ENCODE results near the gene TMPRSS11D.

Gene TMPRSS11D

GRCh38 chr4:67885762-67886161, 2.0 kb upstream of the TMPRSS11D start:
- DNase-seq = peak; percentile 95

DNA sequence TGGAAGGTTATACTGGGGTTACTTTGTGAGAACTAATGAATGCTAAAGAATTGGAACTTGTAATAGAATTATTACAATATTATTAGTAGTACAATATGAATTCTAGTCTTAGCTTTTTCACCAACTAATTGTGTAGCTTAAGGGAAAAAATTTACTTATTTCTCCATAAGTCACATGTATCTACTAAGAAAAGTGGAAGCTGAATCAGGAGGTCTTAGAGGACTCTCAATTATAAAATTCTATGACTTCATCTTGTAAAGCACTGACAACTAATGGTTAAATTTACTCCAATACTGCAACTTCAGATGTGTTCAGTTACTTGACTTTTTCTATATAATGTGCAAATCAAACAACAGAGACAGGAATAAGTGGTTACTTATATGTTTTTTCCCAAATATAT, 899 bp upstream of the TMPRSS11D start:
- DNase-seq = no peak

- DNase-seq = no peak
Observed at GRCh38 chr4:67883458-67883857, 344 bp downstream of the TMPRSS11D start.

- DNase-seq = no peak
Observed at GRCh38 chr4:67880866-67881610, 2.8 kb downstream of the TMPRSS11D start.

GRCh38 chr4:67879486-67879885, 4.3 kb downstream of the TMPRSS11D start:
- no peak for DNase-seq

DNA sequence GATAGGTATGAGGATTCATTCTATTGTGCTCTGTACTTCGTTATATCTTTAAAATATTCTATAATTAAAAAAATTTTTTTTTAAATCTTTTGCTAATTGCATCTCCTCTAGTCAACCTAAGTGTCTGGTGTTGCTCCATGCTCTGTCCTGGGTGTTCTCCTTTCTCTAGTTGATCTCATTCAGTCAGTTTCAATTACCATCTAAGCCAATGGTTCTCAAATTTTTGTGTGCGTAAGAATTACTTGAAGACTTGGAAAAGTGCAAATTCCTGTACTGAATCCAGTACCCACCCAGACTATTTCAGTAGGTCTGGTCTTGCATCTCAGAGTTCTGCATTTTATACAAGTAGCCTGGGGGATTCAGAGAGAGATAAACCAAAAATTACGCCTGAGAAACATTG, 6.7 kb downstream of the TMPRSS11D start:
- DNase-seq = no peak

- DNase-seq = peak; percentile 63
Observed at GRCh38 chr4:67874986-67875385, 8.8 kb downstream of the TMPRSS11D start.

DNA sequence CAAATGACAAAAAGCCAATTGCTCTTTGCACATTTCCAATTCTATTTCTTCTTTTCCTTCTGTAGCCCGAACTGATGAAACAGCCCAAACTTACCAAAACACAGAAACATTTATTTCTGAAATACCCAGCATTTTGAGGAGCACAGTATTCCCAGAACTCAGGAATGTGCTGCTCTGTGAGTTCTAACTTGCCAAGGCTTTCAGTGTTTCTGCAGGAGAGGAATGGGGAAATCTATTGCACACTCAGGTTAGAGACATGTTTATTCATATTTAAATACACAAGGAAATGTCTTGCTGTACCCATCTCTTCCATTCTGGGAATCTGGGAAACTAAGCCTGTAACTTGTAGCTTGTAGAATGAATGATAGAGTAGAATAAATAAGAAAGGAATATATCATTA, 10.7 kb downstream of the TMPRSS11D start:
- no peak for DNase-seq

DNA sequence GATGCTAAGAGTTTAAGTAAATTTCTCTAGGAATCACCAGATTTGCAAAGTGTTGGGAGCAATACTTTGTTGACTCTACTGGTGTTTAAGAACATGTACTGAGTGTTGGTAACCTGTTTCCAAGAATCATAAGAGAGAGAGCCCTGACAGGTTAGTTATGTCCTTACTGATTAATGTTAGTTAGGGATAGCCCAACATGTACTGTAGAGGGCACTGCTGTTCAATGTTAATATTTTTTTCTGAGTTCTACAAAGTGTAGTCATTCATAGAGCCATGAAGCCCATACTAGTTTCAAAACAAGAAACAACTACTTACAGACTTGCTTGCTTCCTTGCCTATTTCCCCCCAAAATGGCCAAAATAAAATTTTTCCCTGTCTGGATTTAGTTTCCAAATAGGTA, 11.9 kb downstream of the TMPRSS11D start:
- peak; percentile 56 for DNase-seq

DNA sequence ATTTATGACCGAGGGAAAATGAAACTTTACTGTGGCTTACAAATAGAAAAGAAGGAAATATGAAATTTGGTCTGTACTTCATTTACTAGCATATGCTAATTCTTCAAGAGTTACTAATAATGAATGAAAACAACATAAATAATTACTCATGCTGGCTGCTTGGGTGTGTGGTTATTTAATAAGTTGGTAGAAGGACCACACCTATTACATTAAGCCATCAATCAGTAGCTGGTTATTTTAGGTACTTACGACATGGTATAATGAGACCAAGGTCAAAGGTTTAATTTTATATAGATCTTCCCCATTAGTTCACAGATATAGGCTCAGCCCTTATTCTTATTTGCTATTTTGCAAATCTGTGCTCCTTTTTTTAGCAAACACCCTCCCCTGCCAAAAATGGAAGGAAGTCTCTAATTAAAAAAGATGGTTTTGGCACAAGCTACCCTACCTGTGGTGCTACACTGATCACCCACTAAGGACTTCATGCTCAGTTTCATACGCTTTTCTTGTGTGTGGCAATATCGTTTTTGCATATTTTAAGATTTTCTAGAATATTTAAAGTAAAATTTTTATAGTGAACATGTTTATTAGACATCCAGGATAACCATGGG, 14.1 kb downstream of the TMPRSS11D start:
- DNase-seq = no peak

DNA sequence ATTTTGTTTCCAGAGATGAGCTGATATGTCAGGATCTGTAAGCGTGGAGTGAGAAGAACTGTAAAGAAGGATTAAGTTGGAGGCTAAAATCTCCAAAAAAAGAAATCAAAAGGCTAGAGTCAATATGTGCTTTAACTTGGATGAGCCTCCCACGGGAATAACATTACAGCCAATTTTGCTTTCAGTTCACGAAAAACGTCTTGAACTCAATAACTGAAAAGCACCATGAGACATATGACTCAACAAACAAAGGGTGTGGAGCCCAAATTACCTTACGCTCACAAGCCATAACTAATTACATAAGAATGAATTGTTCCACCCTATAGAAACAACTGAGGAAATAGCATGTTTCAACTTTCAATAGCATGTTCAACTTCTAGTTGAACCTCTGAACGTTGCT, 22.3 kb downstream of the TMPRSS11D start:
- DNase-seq = no peak

- DNase-seq = no peak
Observed at GRCh38 chr4:67853336-67853735, 30.5 kb downstream of the TMPRSS11D start.

DNA sequence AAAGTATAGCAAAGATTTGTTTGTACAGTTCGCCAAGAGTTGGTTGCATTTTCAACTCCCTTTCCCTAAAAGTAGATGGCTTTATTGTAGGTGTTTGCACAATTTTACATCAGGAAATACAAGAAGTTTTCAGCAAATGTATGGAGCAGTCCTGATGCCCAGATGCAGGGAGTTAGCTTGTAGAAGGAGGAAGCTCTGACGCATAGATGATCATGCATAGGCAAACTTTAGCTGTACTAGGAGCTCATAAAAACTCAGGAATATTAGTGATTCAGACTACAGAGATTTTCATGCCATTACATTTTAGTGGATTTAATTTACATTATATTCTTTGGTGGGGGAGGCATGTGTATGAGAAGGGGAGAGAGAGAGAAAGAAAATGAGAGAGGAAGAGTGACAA, 62.9 kb downstream of the TMPRSS11D start:
- DNase-seq = no peak

DNA sequence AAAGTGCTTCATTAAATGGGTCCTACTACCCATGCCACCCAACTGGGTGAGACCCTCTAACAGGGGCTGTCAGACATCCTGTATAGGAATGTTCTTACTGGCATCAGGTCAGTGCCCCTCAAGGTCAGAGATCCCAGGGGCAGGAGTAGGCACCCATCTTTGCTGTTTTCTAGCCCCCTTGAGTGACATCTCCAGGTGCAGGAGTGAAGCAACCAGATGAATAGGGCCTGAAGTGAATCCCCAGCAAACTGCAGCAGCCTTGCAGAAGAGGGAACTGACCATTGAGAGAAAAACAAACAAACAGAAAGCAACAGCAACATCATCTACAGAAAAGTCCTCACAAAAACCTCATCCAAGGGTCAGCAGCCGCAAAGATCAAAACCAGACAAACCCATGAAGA, 73.8 kb downstream of the TMPRSS11D start:
- DNase-seq = no peak

DNA sequence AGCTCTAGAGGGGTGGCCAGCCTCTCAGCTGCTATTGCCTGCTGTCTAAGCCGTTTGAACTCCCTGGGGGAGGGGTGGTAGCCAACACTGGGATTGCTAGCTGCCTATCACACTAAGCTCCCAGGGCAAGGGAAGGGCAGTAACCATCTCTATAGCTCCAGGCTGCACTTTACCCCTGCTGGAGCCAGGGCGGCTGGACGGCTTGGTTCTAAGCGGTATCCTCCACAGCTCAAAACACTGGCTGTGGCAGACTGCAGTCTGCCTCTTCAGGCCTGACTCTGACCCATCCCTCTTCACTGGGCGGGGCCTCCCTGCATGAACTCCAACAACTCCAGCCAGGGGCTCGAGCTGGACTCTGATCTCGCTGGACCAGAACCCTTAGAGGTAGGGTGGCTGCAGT, 74.3 kb downstream of the TMPRSS11D start:
- DNase-seq = no peak

DNA sequence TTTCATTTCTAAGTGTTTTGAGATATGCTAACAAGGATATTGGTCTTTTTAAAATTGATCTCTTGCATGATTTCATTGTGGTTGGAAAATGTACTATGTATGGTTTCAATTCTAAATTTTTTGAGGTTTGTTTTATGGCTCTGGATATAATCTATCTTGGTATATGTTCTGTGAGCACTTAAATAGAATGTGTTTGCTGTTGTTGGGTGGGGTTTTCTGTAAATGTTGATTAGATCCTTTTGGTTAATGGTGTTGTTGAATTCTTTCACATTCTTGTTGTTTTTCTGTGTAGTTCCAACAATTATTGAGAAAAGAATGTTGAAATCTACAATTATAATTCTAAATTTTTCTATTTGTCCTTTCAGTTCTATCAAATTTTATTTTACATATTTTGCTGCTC, 87.0 kb downstream of the TMPRSS11D start:
- no peak for DNase-seq

DNA sequence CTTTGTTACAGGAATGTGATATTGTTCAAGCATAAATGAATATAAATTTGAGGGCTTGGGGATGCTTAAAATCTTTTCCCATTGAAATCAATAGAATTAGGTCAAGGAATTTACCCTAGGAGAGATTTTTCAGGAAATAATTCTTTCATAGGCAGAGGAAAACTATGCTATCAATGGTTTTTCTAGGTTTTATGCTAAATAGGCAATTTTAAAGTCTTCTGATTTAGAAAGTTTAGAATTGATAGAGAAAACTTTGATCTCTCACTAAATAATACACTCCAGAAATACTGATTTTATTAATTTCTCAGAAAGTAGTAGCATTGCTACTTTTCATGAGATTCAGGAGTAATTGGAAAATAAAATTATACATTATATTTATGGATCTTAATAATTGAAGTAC, 93.1 kb downstream of the TMPRSS11D start:
- DNase-seq = no peak

DNA sequence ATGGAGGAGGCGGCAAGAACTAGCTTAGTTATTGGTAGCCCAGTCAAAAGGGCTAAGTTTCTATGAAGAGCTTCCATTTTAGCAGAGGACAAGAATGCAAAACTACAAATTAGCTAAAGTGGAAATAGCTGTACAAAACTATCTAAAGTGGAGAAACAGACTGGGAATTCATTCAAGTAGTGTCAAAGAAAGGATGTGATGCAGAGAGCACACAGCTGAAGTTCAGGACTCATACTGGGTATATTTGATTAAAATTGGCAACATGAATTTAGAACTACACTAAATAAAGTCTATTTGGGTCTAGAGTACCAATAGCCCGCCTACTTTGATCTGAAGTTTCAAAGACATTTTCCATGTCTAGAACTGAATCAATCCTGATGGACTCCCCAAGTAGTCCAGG, 96.5 kb downstream of the TMPRSS11D start:
- no peak for DNase-seq

DNA sequence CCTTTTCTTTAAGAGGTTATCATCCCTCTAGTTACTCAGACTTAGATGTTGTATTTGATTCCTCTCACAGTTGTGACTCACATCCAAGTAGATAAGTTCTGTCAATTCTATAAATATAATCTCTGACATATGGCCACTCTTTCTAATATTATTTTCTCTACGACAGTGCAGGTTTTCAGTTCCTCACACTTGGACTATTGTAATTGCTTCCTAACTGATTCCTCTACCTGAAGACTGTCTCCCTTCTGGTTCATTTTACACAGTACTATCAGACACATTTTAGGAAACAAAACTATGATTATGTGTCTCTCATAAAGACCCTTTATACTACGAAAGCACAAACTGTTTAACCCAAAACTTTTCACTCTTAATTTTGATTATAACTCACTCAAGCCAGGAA, 98.3 kb downstream of the TMPRSS11D start:
- no peak for DNase-seq

DNA sequence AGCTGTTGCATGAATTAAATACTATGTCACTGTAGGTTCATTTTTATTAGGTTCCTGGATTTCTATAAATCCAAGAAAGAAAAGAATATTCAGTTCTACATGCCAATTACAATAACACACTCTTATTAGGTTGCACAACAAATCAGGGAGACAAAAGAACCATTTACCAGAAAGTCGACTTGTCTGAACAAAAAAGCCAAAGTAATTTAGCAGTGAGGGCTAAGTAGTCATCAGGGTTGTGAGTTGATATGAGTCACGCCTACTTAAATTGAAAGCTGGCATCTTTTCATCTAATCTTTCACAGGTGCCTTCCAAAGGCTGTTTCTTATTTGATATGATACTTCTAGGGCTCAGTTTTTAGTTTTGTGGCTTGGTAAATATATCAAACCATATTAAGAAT, 104.2 kb downstream of the TMPRSS11D start:
- no peak for DNase-seq

- DNase-seq = no peak
Observed at GRCh38 chr4:67776746-67777145, 107.1 kb downstream of the TMPRSS11D start.
